Measurements from ENCODE around the gene TAF4.
"Not testable (repeated sequence)": the region's sequence is repeated elsewhere in the genome, so short reads cannot be mapped to it uniquely, and the experiment has no call there.

TAF4 gene

GRCh38 chr20:61988665-61989064 is 77.0 kb downstream of the TAF4 start:
- Histone ChIP-seq H3K36me3 (ENCODE audit: control insufficient read depth, insufficient read depth, low read length, severe bottlenecking) (peaks cover 48% of the 10 kb centered on the region), H3K9ac (ENCODE audit: low read length) (no peak overlapping the region), H3K4me3 (ENCODE audit: low read length) (no peak overlapping the region), H3K27me3 (replicated peaks; ENCODE audit: control insufficient read depth, insufficient read depth, low read length) (no peaks in the 10 kb centered on the region), H3K4me1 (ENCODE audit: control insufficient read depth, insufficient read depth, low read length) (no peaks in the 10 kb centered on the region), H3K9me3 (ENCODE audit: control insufficient read depth, low read length) (peaks cover 13% of the 10 kb centered on the region)
- DNase-seq (ENCODE audit: low read depth) = no peak

- H3K4me3 ChIP-seq (ENCODE audit: low read length) = no peak overlapping the region
- H3K9ac ChIP-seq (ENCODE audit: low read length) = no peak overlapping the region
- H3K36me3 ChIP-seq (ENCODE audit: control insufficient read depth, insufficient read depth, low read length, severe bottlenecking) = peaks cover 31% of the 10 kb centered on the region
- DNase-seq (ENCODE audit: low read depth) = no peak
- H3K4me1 ChIP-seq (ENCODE audit: control insufficient read depth, insufficient read depth, low read length) = no peaks in the 10 kb centered on the region
- H3K9me3 ChIP-seq (ENCODE audit: control insufficient read depth, low read length) = peaks cover 7% of the 10 kb centered on the region
- H3K27me3 ChIP-seq (replicated peaks; ENCODE audit: control insufficient read depth, insufficient read depth, low read length) = no peaks in the 10 kb centered on the region
These were observed 78.8 kb downstream of the TAF4 start for GRCh38 chr20:61986762-61987321.

GRCh38 chr20:61985096-61985495 is 80.6 kb downstream of the TAF4 start:
- peaks cover 18% of the 10 kb centered on the region for H3K36me3 ChIP-seq (ENCODE audit: control insufficient read depth, insufficient read depth, low read length, severe bottlenecking)
- no peak for DNase-seq (ENCODE audit: low read depth)
- H3K4me1 ChIP-seq (ENCODE audit: control insufficient read depth, insufficient read depth, low read length) = peaks cover 2% of the 10 kb centered on the region
- H3K4me3 ChIP-seq (ENCODE audit: low read length) = no peak overlapping the region
- no peaks in the 10 kb centered on the region for H3K9me3 ChIP-seq (ENCODE audit: control insufficient read depth, low read length)
- no peaks in the 10 kb centered on the region for H3K27me3 ChIP-seq (replicated peaks; ENCODE audit: control insufficient read depth, insufficient read depth, low read length)
- no peak overlapping the region for H3K9ac ChIP-seq (ENCODE audit: low read length)

GRCh38 chr20:61984431-61984830 is 81.2 kb downstream of the TAF4 start:
- not testable (repeated sequence) for H3K9me3 ChIP-seq (ENCODE audit: control insufficient read depth, low read length); H3K4me1 ChIP-seq (ENCODE audit: control insufficient read depth, insufficient read depth, low read length); H3K9ac ChIP-seq (ENCODE audit: low read length); H3K4me3 ChIP-seq (ENCODE audit: low read length); H3K27me3 ChIP-seq (replicated peaks; ENCODE audit: control insufficient read depth, insufficient read depth, low read length); DNase-seq (ENCODE audit: low read depth)
- peaks cover 11% of the 10 kb centered on the region for H3K36me3 ChIP-seq (ENCODE audit: control insufficient read depth, insufficient read depth, low read length, severe bottlenecking)

- H3K9ac ChIP-seq (ENCODE audit: low read length) = no peak overlapping the region
- H3K4me1 ChIP-seq (ENCODE audit: control insufficient read depth, insufficient read depth, low read length) = peaks cover 2% of the 10 kb centered on the region
- DNase-seq (ENCODE audit: low read depth) = no peak
- no peak overlapping the region for H3K4me3 ChIP-seq (ENCODE audit: low read length)
- H3K36me3 ChIP-seq (ENCODE audit: control insufficient read depth, insufficient read depth, low read length, severe bottlenecking) = peaks cover 11% of the 10 kb centered on the region
- H3K27me3 ChIP-seq (replicated peaks; ENCODE audit: control insufficient read depth, insufficient read depth, low read length) = no peaks in the 10 kb centered on the region
- no peaks in the 10 kb centered on the region for H3K9me3 ChIP-seq (ENCODE audit: control insufficient read depth, low read length)
These were observed 81.7 kb downstream of the TAF4 start for GRCh38 chr20:61983965-61984364.

GRCh38 chr20:61982951-61983315 is 82.7 kb downstream of the TAF4 start:
- Histone ChIP-seq H3K9ac (ENCODE audit: low read length) (no peak overlapping the region), H3K36me3 (ENCODE audit: control insufficient read depth, insufficient read depth, low read length, severe bottlenecking) (peaks cover 9% of the 10 kb centered on the region), H3K4me1 (ENCODE audit: control insufficient read depth, insufficient read depth, low read length) (peaks cover 2% of the 10 kb centered on the region), H3K4me3 (ENCODE audit: low read length) (no peak overlapping the region), H3K27me3 (replicated peaks; ENCODE audit: control insufficient read depth, insufficient read depth, low read length) (no peaks in the 10 kb centered on the region), H3K9me3 (ENCODE audit: control insufficient read depth, low read length) (no peaks in the 10 kb centered on the region)
- no peak for DNase-seq (ENCODE audit: low read depth)

GRCh38 chr20:61982191-61982950 is 83.3 kb downstream of the TAF4 start:
- Histone ChIP-seq H3K4me3 (ENCODE audit: low read length) (no peak overlapping the region), H3K9ac (ENCODE audit: low read length) (no peak overlapping the region), H3K27me3 (replicated peaks; ENCODE audit: control insufficient read depth, insufficient read depth, low read length) (no peaks in the 10 kb centered on the region), H3K4me1 (ENCODE audit: control insufficient read depth, insufficient read depth, low read length) (peaks cover 2% of the 10 kb centered on the region), H3K9me3 (ENCODE audit: control insufficient read depth, low read length) (no peaks in the 10 kb centered on the region), H3K36me3 (ENCODE audit: control insufficient read depth, insufficient read depth, low read length, severe bottlenecking) (peaks cover 9% of the 10 kb centered on the region)
- no peak for DNase-seq (ENCODE audit: low read depth)

- not testable (repeated sequence) for H3K4me1 ChIP-seq (ENCODE audit: control insufficient read depth, insufficient read depth, low read length)
These were observed 84.0 kb downstream of the TAF4 start for GRCh38 chr20:61981691-61982090.

GRCh38 chr20:61980647-61981583 is 84.8 kb downstream of the TAF4 start:
- peak; percentile 7 for DNase-seq (ENCODE audit: low read depth)
- H3K36me3 ChIP-seq (ENCODE audit: control insufficient read depth, insufficient read depth, low read length, severe bottlenecking) = peaks cover 7% of the 10 kb centered on the region
- H3K9ac ChIP-seq (ENCODE audit: low read length) = no peak overlapping the region
- peaks cover 2% of the 10 kb centered on the region for H3K4me1 ChIP-seq (ENCODE audit: control insufficient read depth, insufficient read depth, low read length)
- H3K27me3 ChIP-seq (replicated peaks; ENCODE audit: control insufficient read depth, insufficient read depth, low read length) = no peaks in the 10 kb centered on the region
- H3K9me3 ChIP-seq (ENCODE audit: control insufficient read depth, low read length) = no peaks in the 10 kb centered on the region
- no peak overlapping the region for H3K4me3 ChIP-seq (ENCODE audit: low read length)

More at GRCh38 chr20:61981691-61982090, 84.0 kb downstream of the TAF4 start:
- H3K9me3 ChIP-seq (ENCODE audit: control insufficient read depth, low read length); DNase-seq (ENCODE audit: low read depth); H3K27me3 ChIP-seq (replicated peaks; ENCODE audit: control insufficient read depth, insufficient read depth, low read length); H3K4me3 ChIP-seq (ENCODE audit: low read length); H3K36me3 ChIP-seq (ENCODE audit: control insufficient read depth, insufficient read depth, low read length, severe bottlenecking); H3K9ac ChIP-seq (ENCODE audit: low read length): not testable (repeated sequence)

GRCh38 chr20:61979701-61980635 is 85.7 kb downstream of the TAF4 start:
- Histone ChIP-seq H3K9me3 (ENCODE audit: control insufficient read depth, low read length) (no peaks in the 10 kb centered on the region), H3K9ac (ENCODE audit: low read length) (no peak overlapping the region), H3K36me3 (ENCODE audit: control insufficient read depth, insufficient read depth, low read length, severe bottlenecking) (peaks cover 8% of the 10 kb centered on the region), H3K4me3 (ENCODE audit: low read length) (no peak overlapping the region), H3K27me3 (replicated peaks; ENCODE audit: control insufficient read depth, insufficient read depth, low read length) (no peaks in the 10 kb centered on the region), H3K4me1 (ENCODE audit: control insufficient read depth, insufficient read depth, low read length) (peaks cover 2% of the 10 kb centered on the region)
- DNase-seq (ENCODE audit: low read depth) = no peak
